Measurements from ENCODE around the gene SERPINE3.

SERPINE3 gene

GRCh38 chr13:51363625-51364024 lies 24.1 kb downstream of the SERPINE3 start:
- DNase-seq (ENCODE audit: low spot score): no peak

GRCh38 chr13:51364404-51365008 lies 25.0 kb downstream of the SERPINE3 start:
- no peak for DNase-seq (ENCODE audit: low spot score)

- no peak for DNase-seq (ENCODE audit: low spot score)
Observed at GRCh38 chr13:51370116-51370515, 30.6 kb downstream of the SERPINE3 start.

- DNase-seq (ENCODE audit: low spot score): no peak
Observed at GRCh38 chr13:51370811-51371210, 31.3 kb downstream of the SERPINE3 start.

- DNase-seq (ENCODE audit: low spot score): no peak
Observed at GRCh38 chr13:51371768-51372399, 32.4 kb downstream of the SERPINE3 start.

- no peak for DNase-seq (ENCODE audit: low spot score)
Observed at GRCh38 chr13:51373451-51373850, 34.0 kb downstream of the SERPINE3 start.

- DNase-seq (ENCODE audit: low spot score): no peak
Observed at GRCh38 chr13:51380269-51380668, 40.8 kb downstream of the SERPINE3 start.

GRCh38 chr13:51385114-51385513 lies 45.6 kb downstream of the SERPINE3 start:
- no peak for DNase-seq (ENCODE audit: low spot score)

- DNase-seq (ENCODE audit: low spot score): no peak
Observed at GRCh38 chr13:51394724-51395123, 55.2 kb downstream of the SERPINE3 start.

GRCh38 chr13:51396352-51396751 lies 56.9 kb downstream of the SERPINE3 start:
- no peak for DNase-seq (ENCODE audit: low spot score)

GRCh38 chr13:51397262-51397941 lies 57.9 kb downstream of the SERPINE3 start:
- DNase-seq (ENCODE audit: low spot score): peak; percentile 45

- no peak for DNase-seq (ENCODE audit: low spot score)
Observed at GRCh38 chr13:51405176-51405575, 65.7 kb downstream of the SERPINE3 start.

GRCh38 chr13:51412431-51412830 lies 72.9 kb downstream of the SERPINE3 start:
- DNase-seq (ENCODE audit: low spot score): no peak
